GM18499 (cell line): ENCODE results near the gene VARS1.
"Not testable (repeated sequence)": the region's sequence is repeated elsewhere in the genome, so short reads cannot be mapped to it uniquely, and the experiment has no call there.

ENCODE experiments used
- ATAC-seq: cut with Tn5 transposase; IDR thresholded peaks from one replicate; pipeline ENCODE4 v1.9.1; 2021; ENCODE audit warnings: moderate number of reproducible peaks; ENCODE audit not compliant: insufficient read depth, unreplicated experiment

Gene VARS1

GRCh38 chr6:31795616-31796298 lies at the start of gene VARS1:
Gene VARS1 (minus strand): TSS chr6:31795752. CDS start chr6:31795217, 535 bp downstream.
- no peak for ATAC-seq

DNA sequence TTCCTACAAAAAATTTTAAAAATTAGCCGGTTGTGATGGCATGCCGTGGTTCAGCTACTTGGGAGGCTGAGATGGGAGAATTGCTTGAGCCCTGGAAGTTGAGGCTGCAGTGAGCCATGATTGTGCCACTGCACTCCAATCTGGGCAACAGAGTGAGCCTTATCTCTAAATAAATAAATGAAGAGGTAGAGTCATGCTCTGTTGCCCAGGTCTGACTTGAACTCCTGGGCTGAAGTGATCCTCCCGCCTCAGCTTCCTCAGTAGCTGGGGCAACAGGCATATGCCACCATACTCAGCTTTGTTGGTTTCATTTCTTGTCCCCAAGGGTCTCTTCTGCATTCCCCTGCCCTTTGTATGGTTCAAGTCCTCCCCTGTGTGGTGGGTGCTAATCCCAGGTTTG lies 49.0 kb upstream of the VARS1 start:
- ATAC-seq = no peak

DNA sequence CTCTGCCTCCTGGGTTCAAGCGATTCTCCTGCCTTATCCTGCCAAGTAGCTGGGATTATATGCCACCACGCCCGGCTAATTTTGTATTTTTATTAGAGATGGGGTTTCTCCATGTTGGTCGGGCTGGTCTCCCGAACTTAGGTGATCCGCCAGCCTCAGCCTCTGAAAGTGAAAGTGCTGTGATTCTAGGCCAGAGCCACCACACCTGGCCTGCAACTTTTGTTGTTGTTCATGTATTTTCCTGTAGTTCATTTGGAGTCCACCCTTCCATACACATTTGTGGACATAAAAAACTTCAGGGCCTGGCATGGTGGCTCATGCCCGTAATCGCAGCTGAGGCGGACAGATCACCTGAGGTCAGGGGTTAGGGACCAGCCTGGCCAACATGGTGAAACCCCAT lies 46.5 kb upstream of the VARS1 start:
- no peak for ATAC-seq

GRCh38 chr6:31839779-31840126 lies 44.2 kb upstream of the VARS1 start:
- ATAC-seq = not testable (repeated sequence)

DNA sequence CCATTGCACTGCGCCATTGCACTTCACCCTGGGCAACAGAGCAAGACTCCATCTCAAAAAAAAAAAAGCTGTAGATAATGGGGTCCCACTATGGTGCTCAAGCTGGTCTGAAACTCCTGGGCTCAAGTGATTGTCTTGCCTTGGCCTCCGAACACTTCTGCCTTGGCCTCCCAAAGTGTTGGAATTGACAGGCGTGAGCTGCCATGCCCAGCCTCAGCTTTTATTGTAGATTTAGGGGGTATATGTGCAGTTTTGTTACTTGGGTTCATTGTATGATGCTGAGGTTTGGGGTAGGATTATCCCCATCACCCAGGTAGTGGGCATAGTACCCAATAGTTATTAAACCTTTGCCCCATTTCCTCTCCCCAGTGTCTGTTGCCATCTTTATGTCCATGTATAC lies 43.4 kb upstream of the VARS1 start:
- ATAC-seq = no peak

- not testable (repeated sequence) for ATAC-seq
These were observed 42.6 kb upstream of the VARS1 start for GRCh38 chr6:31838114-31838553.

DNA sequence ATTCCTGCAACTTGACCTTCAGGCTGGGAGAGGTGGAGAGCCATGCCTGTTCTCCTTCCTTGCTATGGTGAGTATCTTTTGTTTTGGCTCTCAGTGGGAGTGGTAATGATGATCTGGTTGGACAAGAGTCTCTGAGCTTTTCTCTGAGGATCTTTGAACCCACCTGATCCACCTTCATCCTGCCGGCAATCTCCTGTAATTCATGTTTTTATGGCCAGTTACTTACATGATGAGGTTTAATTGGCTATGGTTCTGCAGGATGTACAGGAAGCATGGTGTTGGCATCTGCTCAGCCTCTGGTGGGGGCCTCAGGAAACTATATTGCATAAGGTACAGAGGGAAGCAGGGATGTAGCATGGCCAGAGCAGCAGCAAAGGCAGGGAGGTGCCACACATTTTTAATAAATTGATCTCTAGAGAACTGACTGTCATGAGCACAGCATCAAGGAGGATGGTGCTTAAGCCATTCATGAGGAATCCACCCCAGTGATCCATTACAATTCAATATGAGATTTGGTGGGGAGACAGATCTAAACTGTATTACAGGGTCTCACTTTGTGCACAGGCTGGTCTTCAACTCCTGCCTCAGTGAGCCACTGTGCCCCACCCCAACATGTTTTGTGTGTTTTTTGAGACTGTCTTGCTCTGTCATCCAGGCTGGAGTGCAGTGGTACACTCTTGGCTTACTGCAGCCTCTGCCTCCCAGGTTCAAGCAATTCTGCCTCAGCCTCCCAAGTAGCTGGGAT lies 42.0 kb upstream of the VARS1 start:
- ATAC-seq = no peak

GRCh38 chr6:31836474-31837368 lies 41.2 kb upstream of the VARS1 start:
- ATAC-seq = no peak

GRCh38 chr6:31836047-31836473 lies 40.5 kb upstream of the VARS1 start:
- ATAC-seq = no peak

DNA sequence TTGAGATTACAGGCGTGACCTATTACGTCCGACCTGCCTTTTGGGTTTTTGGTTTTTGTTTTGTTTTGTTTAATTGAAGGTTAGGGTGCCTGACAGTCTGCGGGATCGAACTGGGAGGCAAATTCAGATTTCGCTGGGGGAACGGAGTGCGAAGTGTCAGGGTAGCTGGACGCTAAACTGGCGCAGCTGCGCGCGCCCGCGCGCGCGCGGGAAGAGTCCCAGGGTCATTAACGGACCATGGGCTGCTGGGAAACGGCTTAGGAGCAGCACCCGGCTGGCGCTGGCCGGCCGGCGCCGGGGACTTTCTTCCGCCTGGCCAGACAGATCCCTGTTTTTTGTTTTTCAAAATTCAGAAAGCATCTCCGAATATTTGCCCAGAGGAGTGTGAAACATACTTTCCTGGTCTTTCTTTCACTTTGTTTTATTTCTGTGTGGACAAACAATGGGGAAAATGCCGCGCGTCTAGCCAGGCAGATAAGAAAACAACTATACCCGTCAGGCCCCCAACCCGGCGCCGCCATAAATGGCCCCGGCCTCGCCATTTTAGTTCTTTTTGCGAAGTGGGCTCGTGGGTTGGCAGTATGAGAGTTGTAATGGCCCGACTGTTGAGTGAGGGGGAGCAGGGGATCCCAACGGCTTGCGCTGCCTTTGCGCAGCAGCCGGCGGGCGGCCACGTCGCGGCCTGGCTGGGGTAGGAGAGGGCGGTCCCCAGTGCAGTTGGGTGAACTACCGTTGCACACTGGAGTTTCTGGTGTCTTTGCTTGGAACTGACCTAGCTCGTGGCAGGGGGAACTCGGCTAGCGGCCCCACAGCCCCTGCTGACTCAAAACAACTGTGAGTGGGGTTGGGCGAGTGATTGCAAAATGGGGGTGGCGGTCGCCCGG lies 39.1 kb upstream of the VARS1 start:
- no peak for ATAC-seq

DNA sequence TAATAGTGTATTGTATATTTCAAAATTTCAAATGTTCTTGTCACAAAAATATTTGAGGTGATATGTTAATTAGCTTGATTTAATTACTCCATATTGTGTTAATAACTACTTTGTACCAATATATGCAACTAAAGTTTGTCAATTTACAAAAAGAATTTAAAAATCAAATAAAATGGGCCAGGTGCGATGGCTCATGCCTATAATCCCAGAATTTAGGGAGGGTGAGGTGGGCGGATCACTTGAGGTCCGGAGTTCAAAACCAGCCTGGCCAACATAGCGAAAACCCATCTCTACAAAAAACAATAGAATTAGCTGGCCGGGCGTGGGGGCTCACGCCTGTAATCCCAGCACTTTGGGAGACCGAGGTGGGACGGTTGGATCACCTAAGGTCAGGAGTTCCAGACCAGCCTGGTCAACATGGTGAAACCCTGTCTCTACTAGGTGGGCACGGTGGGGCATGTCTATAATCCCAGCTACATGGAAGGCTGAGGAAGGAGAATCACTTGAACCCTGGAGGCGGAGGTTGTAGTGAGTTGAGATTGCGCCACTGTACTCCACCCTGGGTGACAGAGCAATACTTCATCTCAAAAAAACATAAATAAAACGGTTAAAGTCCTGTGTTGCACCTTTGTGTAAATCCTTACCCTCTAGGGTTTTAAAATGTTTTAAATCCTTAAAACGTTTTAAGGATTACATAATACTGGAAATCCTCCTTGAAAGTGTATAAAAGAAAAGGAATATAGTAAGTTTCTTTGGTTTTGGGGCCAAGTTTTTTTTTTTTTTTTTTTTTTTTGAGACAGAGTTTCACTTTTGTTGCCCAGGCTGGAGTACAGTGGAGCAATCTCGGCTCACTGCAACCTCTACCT lies 36.0 kb upstream of the VARS1 start:
- no peak for ATAC-seq

DNA sequence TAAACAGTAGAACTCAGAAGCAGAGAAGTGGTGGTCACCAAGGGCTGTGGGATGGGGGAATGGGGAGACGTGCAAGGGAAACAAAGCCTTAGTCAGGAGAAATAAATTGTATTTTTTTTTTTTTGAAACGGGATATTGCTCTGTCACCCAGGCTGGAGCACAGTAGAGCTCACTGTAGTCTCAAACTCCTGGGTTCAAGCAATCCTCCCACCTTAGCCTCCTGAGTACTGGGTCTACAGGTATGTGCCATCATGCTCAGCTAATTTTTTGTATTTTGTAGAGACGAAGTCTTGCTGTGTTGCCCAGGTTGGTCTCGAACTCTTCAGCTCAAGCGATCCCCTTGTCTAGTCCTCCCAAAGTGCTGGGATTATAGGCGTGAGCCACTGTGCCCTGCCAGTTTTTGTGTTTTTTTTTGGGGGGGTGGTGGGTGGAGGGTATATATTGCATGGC lies 35.4 kb upstream of the VARS1 start:
- no peak for ATAC-seq

- no peak for ATAC-seq
These were observed 34.2 kb upstream of the VARS1 start for GRCh38 chr6:31829633-31830283.

DNA sequence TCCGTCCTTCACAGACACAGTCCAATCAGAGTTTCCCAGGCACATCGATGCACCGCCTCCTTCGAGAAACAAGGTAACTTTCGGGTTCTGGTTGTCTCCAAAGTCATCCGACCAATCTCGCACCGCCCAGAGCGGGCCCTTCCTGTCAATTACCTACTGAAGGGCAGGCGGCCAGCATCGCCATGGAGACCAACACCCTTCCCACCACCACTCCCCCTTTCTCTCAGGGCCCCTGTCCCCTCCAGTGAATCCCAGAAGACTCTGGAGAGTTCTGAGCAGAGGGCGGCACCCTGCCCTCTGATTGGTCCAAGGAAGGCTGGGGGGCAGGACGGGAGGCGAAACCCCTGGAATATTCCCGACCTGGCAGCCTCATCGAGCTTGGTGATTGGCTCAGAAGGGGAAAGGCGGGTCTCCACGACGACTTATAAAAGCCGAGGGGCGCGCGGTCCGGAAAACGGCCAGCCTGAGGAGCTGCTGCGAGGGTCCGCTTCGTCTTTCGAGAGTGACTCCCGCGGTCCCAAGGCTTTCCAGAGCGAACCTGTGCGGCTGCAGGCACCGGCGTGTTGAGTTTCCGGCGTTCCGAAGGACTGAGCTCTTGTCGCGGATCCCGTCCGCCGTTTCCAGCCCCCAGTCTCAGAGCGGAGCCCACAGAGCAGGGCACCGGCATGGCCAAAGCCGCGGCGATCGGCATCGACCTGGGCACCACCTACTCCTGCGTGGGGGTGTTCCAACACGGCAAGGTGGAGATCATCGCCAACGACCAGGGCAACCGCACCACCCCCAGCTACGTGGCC lies 31.9 kb upstream of the VARS1 start, which contains the start of gene HSPA1B:
Gene HSPA1B (plus strand): TSS at position 453 of the 794 bp plus-strand sequence. CDS start 213 bp downstream, at position 666.
- ATAC-seq = peak; percentile 46

DNA sequence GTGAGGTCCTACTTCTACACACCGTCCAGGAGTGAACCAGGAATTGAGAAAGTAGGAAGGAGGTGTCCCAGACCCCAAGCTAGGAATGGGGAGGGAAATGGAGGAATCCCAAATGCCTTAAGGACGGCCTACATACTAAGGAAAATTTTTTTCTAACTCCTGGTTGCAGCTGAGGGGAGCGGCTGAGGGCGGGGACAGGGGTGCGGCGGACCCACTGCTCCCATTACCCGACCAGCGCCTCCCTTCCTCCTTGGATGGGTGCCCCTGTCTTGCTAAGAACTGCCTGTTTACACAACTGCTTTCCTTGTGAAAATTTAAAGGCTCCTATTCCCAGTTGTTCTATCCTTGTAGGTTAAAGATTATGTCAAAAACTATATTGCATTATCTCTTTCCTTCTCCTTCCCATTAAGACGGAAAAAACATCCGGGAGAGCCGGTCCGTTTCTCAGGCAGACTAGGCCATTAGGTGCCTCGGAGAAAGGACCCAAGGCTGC lies 31.3 kb upstream of the VARS1 start:
- no peak for ATAC-seq

GRCh38 chr6:31825553-31825952 lies 30.0 kb upstream of the VARS1 start:
- ATAC-seq = no peak

DNA sequence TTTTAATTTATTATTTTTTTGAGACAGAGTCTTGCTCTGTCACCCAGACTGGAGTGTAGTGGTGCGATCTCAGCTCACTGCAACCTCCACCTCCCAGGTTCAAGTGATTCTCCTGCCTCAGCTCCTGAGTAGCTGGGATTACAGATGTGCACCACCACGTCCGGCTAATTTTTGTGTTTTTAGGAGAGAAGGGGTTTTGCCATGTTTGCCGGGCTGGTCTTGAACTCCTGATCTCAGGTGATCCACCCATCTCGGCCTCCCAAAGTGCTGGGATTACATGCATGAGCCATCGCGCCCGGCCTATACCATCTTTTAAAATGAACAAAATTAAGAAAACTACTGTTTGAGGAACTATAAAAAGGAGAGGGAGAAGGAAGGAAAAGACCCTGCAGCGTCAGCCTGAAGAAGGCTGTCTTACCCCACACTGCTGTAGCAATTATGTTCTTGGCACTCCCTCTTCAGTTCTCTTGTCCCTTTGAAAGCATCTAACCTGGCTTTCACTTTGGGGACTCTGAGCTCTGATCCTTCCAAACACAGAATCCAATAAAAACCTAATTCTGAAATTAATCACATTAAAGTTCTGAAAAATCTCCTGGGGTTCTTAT lies 28.1 kb upstream of the VARS1 start:
- not testable (repeated sequence) for ATAC-seq
